HepG2 (cell line): Measurements from ENCODE around the gene ARHGEF37. TPM values are rescaled to one million over a fixed set of nuclear protein-coding genes. Genes with fewer than 3 reads are reported as not detected.

ENCODE experiments used
- ATAC-seq: fragments of 200-7000 bp; cut with Tn5 transposase; 3 replicates; pipeline ENCODE4 v1.9.1; 2020; ENCODE audit warnings: mild to moderate bottlenecking, moderate library complexity
- BruUV-seq: library from RNA; stranded (reverse); fragments of 400-500 nt; replicated peaks from 2 replicates; lab custom pipeline; 2021; lab: Mats Ljungman, UMichigan
- CTCF ChIA-PET: fragments of 300-600 bp; formaldehyde crosslinking; extraction: SDS; loops from one replicate; lab custom pipeline; 2021; ENCODE audit warnings: low total read pairs, inconsistent platforms, low intra/inter-chr PET ratio; lab: Yijun Ruan, JAX
- POLR2A ChIA-PET: fragments of 350-600 bp; sonication (Branson Sonifier 250); formaldehyde crosslinking; loops from one replicate; lab custom pipeline; 2020; ENCODE audit warnings: antibody characterized with exemption, inconsistent platforms; lab: Yijun Ruan, JAX
- DNase-seq: peaks from one replicate; pipeline ENCODE4 v3.0.0-alpha.2; 2015; ENCODE audit warnings: low spot score
- FAIRE-seq: peaks from 3 replicates; lab custom pipeline; 2011; peaks lifted over from hg19 to GRCh38; lab: Jason Lieb, UNC
- H2AFZ ChIP-seq: one replicate; pipeline ENCODE4 v1.6.1; 2011; ENCODE audit warnings: low read length, inconsistent platforms
- H3K27ac ChIP-seq: fragments of 300-600 bp; 3 replicates; pipeline ENCODE4 v1.8.0; 2011; ENCODE audit warnings: mixed run types, mild to moderate bottlenecking, mixed read lengths, low read length, inconsistent platforms; ENCODE audit not compliant: insufficient read depth; ENCODE audit errors: extremely low read length
- H3K27me3 ChIP-seq, 2 experiments: fragments of 200-600 bp in 1 of 2; 2 replicates in 1 of 2; 3 replicates in 1 of 2; pipeline versions ENCODE4 v1.6.0 to v1.8.0; 2011; ENCODE audit warnings: low read length in 2 of 2, mild to moderate bottlenecking in 2 of 2, moderate library complexity in 2 of 2, inconsistent platforms in 1 of 2; ENCODE audit not compliant: insufficient read depth in 2 of 2, control insufficient read depth in 1 of 2
- H3K36me3 ChIP-seq, 2 experiments: fragments of 200-600 bp in 1 of 2; replicated peaks in 1 of 2; 2 replicates in 1 of 2; 3 replicates in 1 of 2; pipeline versions ENCODE4 v1.5.1 to v1.8.0; 2011; ENCODE audit warnings: low read length in 2 of 2, inconsistent platforms in 1 of 2; ENCODE audit not compliant: insufficient read depth in 2 of 2, control insufficient read depth in 1 of 2
- H3K4me1 ChIP-seq: 2 replicates; pipeline ENCODE4 v1.5.1; 2012; ENCODE audit warnings: low read length, inconsistent platforms; ENCODE audit not compliant: insufficient read depth
- H3K4me2 ChIP-seq: 2 replicates; pipeline ENCODE4 v1.6.0; 2011; ENCODE audit warnings: low read depth, low read length, inconsistent platforms
- H3K4me3 ChIP-seq, 3 experiments: fragments of 200-600 bp in 1 of 3; sonication (generic), shearing (Covaris generic) in 1 of 3; replicated peaks in 1 of 3; 2 replicates each; pipeline ENCODE4 v1.5.1; 2011 to 2016; ENCODE audit warnings: low read length in 3 of 3, inconsistent platforms in 2 of 3, low read depth in 2 of 3, mild to moderate bottlenecking in 2 of 3, control low read depth in 1 of 3, mixed read lengths in 1 of 3; ENCODE audit not compliant: insufficient read depth in 1 of 3
- H3K79me2 ChIP-seq: one replicate; pipeline ENCODE4 v1.6.1; 2011; ENCODE audit warnings: low read length, inconsistent platforms; ENCODE audit not compliant: insufficient read depth
- H3K9ac ChIP-seq: 2 replicates; pipeline ENCODE4 v1.6.0; 2011; ENCODE audit warnings: mild to moderate bottlenecking, low read depth, low read length, inconsistent platforms; ENCODE audit not compliant: insufficient read depth
- H3K9me3 ChIP-seq: 2 replicates; pipeline ENCODE4 v1.5.1; 2012; ENCODE audit warnings: mild to moderate bottlenecking, low read length
- H4K20me1 ChIP-seq: 2 replicates; pipeline ENCODE4 v1.6.0; 2011; ENCODE audit warnings: inconsistent platforms, mild to moderate bottlenecking, low read length, moderate library complexity; ENCODE audit not compliant: insufficient read depth
- ELF3 ChIP-seq: IDR thresholded peaks from 2 replicates; pipeline ENCODE4 v1.6.1; 2016; ENCODE audit warnings: missing genetic modification reagents, missing compliant biosample characterization
- FOXJ3 ChIP-seq: sonication (generic); formaldehyde crosslinking; IDR thresholded peaks from 2 replicates; pipeline ENCODE4 v1.4.0; 2020; ENCODE audit warnings: missing genetic modification reagents, mild to moderate bottlenecking, borderline replicate concordance
- FOXK1 ChIP-seq: sonication (generic); formaldehyde crosslinking; IDR thresholded peaks from 2 replicates; pipeline ENCODE4 v1.4.0; 2020; ENCODE audit warnings: low read depth, missing genetic modification reagents, borderline replicate concordance
- FOXP4 ChIP-seq: sonication (generic); formaldehyde crosslinking; IDR thresholded peaks from 2 replicates; pipeline ENCODE4 v1.4.0; 2020; ENCODE audit warnings: missing genetic modification reagents
- KDM5B ChIP-seq: sonication (generic); formaldehyde crosslinking; IDR thresholded peaks from 2 replicates; pipeline ENCODE4 v1.4.0; 2020; ENCODE audit warnings: missing genetic modification reagents, mild to moderate bottlenecking, borderline replicate concordance
- LCORL ChIP-seq, 2 experiments: fragments of 450-650 bp in 1 of 2; sonication (generic) in 1 of 2; formaldehyde crosslinking in 1 of 2; IDR thresholded peaks; 2 replicates each; pipeline versions ENCODE4 v1.5.0 to v1.6.1; 2017 to 2020; ENCODE audit warnings: antibody characterized with exemption in 1 of 2, missing genetic modification reagents in 1 of 2
- MXI1 ChIP-seq: IDR thresholded peaks from 3 replicates; pipeline ENCODE4 v1.6.1; 2012; ENCODE audit warnings: low read depth, low read length, inconsistent platforms, borderline replicate concordance
- PITX1 ChIP-seq: sonication (generic); formaldehyde crosslinking; IDR thresholded peaks from 2 replicates; pipeline ENCODE4 v1.5.1; 2020; ENCODE audit warnings: mild to moderate bottlenecking, missing genetic modification reagents
- SNAI1 ChIP-seq: sonication (generic); formaldehyde crosslinking; IDR thresholded peaks from 2 replicates; pipeline ENCODE4 v1.5.0; 2020; ENCODE audit warnings: mild to moderate bottlenecking, missing genetic modification reagents, borderline replicate concordance
- ZBED4 ChIP-seq: sonication (generic); formaldehyde crosslinking; IDR thresholded peaks from 2 replicates; pipeline ENCODE4 v1.4.0; 2020; ENCODE audit warnings: missing genetic modification reagents, borderline replicate concordance
- ZMYM4 ChIP-seq: sonication (generic); formaldehyde crosslinking; IDR thresholded peaks from 2 replicates; pipeline ENCODE4 v1.8.1; 2023; ENCODE audit warnings: mild to moderate bottlenecking, missing genetic modification reagents
- WGBS: methylation state at CpG from one replicate; pipeline ENCODE4 v1.1.6; 2017; ENCODE audit warnings: low lambda C conversion rate; 5-methylcytosine and 5-hydroxymethylcytosine counted together
- in situ Hi-C: cut with HindIII; loops from 2 replicates; pipeline ENCODE4 v1.10.0; 2017; ENCODE audit warnings: low pct_unique_long_range_greater_than_20kb; ENCODE audit not compliant: extremely low pct_ligation_motif_present
- intact Hi-C: fragments of 100-400 bp; cut with micrococcal nuclease; formaldehyde crosslinking; loops from one replicate; pipeline ENCODE4 v1.10.0; 2022; ENCODE audit not compliant: unreplicated experiment
- polyA plus RNA-seq, 8 experiments: library from polyadenylated mRNA; depleted of rRNA in 3 of 8; stranded (reverse) in 7 of 8; unstranded in 1 of 8; fragments of >200 nt; fragmentation: Illumina TruSeq in 4 of 8; extraction: Trizol in 4 of 8; gene quantifications; 2 replicates each; pipeline versions ENCODE4 v1.2.1 to v1.2.3, GENCODE V29; 2011 to 2016; ENCODE audit warnings: low read depth in 4 of 8, missing spikeins in 1 of 8, mixed read lengths in 1 of 8; ENCODE audit not compliant: insufficient read depth in 1 of 8
- total RNA-seq, 5 experiments: library from RNA; depleted of rRNA; stranded (reverse); fragments of >200 nt; fragmentation: Illumina TruSeq; extraction: Trizol; gene quantifications; 2 replicates each; pipeline ENCODE4 v1.2.3, GENCODE V29; 2016; ENCODE audit warnings: low read depth in 1 of 5
- TF ChIP-seq, protein P1 (sequence below): sonication (generic); formaldehyde crosslinking; IDR thresholded peaks from 2 replicates; pipeline ENCODE4 v1.5.0; 2020; ENCODE audit warnings: mild to moderate bottlenecking, missing genetic modification reagents
- TF ChIP-seq, protein P2 (sequence below): sonication (generic); formaldehyde crosslinking; IDR thresholded peaks from 2 replicates; pipeline ENCODE4 v1.5.0; 2020; ENCODE audit warnings: missing genetic modification reagents

The ARHGEF37 gene
- total and polyA plus RNA-seq, 2 of the 13 experiments (the other 11 are each of a cell fraction or from before 2014, with no cell fraction given), result 0.18 to 0.27 TPM

GRCh38 chr5:149605998-149606724, 24.9 kb downstream of the ARHGEF37 start:
- ChIA-PET CTCF (no interaction called here), POLR2A (no interaction called here)
- Histone ChIP-seq H3K4me1 (peaks cover 39% of the 10 kb centered on the region), H3K9ac (no peak overlapping the region), H3K79me2 (no peaks in the 10 kb centered on the region), H4K20me1 (no peaks in the 10 kb centered on the region), H3K9me3 (no peaks in the 10 kb centered on the region), H2AFZ (no peak overlapping the region), H3K27me3 (no peaks in the 10 kb centered on the region), H3K36me3 (no peaks in the 10 kb centered on the region), H3K4me2 (no peak overlapping the region), H3K4me3 (no peak overlapping the region), H3K27ac (no peak overlapping the region)
- 58% methylated on average over 11 of the region's 11 CpGs for WGBS
- in situ Hi-C loops (no loop called here), intact Hi-C loops (no loop called here)
- DNase-seq (no peak), FAIRE-seq (no peak), ATAC-seq (no peak; the same call in 2 of the 3 replicates)
- no TSS peak for BruUV-seq
- TF ChIP-seq ELF3 (no peak), SNAI1 (CRISPR knock-in tag) (no peak), MXI1 (no peak), ZMYM4 (CRISPR knock-in tag) (no peak), FOXP4 (CRISPR knock-in tag) (no peak), PITX1 (CRISPR knock-in tag) (no peak), FOXJ3 (CRISPR knock-in tag) (no peak), KDM5B (no peak), ZBED4 (CRISPR knock-in tag) (no peak), FOXK1 (CRISPR knock-in tag) (no peak), LCORL (IDR thresholded peaks at IDR 0.05) (no peak), LCORL (CRISPR knock-in tag; IDR thresholded peaks at IDR 0.05) (no peak)
- TF ChIP-seq, protein P1, sequence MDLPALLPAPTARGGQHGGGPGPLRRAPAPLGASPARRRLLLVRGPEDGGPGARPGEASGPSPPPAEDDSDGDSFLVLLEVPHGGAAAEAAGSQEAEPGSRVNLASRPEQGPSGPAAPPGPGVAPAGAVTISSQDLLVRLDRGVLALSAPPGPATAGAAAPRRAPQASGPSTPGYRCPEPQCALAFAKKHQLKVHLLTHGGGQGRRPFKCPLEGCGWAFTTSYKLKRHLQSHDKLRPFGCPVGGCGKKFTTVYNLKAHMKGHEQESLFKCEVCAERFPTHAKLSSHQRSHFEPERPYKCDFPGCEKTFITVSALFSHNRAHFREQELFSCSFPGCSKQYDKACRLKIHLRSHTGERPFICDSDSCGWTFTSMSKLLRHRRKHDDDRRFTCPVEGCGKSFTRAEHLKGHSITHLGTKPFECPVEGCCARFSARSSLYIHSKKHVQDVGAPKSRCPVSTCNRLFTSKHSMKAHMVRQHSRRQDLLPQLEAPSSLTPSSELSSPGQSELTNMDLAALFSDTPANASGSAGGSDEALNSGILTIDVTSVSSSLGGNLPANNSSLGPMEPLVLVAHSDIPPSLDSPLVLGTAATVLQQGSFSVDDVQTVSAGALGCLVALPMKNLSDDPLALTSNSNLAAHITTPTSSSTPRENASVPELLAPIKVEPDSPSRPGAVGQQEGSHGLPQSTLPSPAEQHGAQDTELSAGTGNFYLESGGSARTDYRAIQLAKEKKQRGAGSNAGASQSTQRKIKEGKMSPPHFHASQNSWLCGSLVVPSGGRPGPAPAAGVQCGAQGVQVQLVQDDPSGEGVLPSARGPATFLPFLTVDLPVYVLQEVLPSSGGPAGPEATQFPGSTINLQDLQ, result no peak
- TF ChIP-seq, protein P2, sequence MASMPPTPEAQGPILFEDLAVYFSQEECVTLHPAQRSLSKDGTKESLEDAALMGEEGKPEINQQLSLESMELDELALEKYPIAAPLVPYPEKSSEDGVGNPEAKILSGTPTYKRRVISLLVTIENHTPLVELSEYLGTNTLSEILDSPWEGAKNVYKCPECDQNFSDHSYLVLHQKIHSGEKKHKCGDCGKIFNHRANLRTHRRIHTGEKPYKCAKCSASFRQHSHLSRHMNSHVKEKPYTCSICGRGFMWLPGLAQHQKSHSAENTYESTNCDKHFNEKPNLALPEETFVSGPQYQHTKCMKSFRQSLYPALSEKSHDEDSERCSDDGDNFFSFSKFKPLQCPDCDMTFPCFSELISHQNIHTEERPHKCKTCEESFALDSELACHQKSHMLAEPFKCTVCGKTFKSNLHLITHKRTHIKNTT (CRISPR knock-in tag), result no peak
